K562 (cell line): Measurements from ENCODE around the gene SNW1. TPM values are rescaled to one million over a fixed set of nuclear protein-coding genes. Genes with fewer than 3 reads are reported as not detected.

Experiments used
- AFF4 ChIP-seq: sonication (generic); formaldehyde crosslinking; IDR thresholded peaks from 2 replicates; pipeline ENCODE4 v1.8.0; 2023; ENCODE audit warnings: mild to moderate bottlenecking, missing genetic modification reagents
- DACH1 ChIP-seq: fragments of 450-650 bp; IDR thresholded peaks from 2 replicates; pipeline ENCODE4 v1.6.1; 2018; ENCODE audit not compliant: partially characterized antibody
- DNMT1 ChIP-seq: fragments of 450-650 bp; IDR thresholded peaks from 2 replicates; pipeline ENCODE4 v1.6.1; 2016; ENCODE audit warnings: antibody characterized with exemption, mild to moderate bottlenecking
- GTF2F1 ChIP-seq: IDR thresholded peaks from 2 replicates; pipeline ENCODE4 v1.6.1; 2011; ENCODE audit warnings: low read depth, low read length, improper control_type of control experiment
- HMG20B ChIP-seq: fragments of 250-450 bp; sonication (Bioruptor Pico); IDR thresholded peaks from 2 replicates; pipeline ENCODE4 v1.5.0; 2021; ENCODE audit warnings: mild to moderate bottlenecking
- MAX ChIP-seq: sonication (generic); formaldehyde crosslinking; IDR thresholded peaks from 2 replicates; pipeline ENCODE4 v1.9.0; 2022; ENCODE audit warnings: mild to moderate bottlenecking, missing genetic modification reagents
- POLR2AphosphoS5 ChIP-seq: IDR thresholded peaks from 2 replicates; pipeline ENCODE4 v1.6.1; 2011; ENCODE audit warnings: mild to moderate bottlenecking, low read depth, low read length, moderate library complexity; ENCODE audit not compliant: control insufficient read depth, insufficient read depth
- PYGO2 ChIP-seq: fragments of 450-650 bp; IDR thresholded peaks from 2 replicates; pipeline ENCODE4 v1.6.1; 2016; ENCODE audit warnings: mild to moderate bottlenecking, missing genetic modification characterization, moderate library complexity, missing compliant biosample characterization
- RB1 ChIP-seq: fragments of 450-650 bp; IDR thresholded peaks from 2 replicates; pipeline ENCODE4 v1.6.1; 2017; ENCODE audit warnings: low read depth, mild to moderate bottlenecking
- SLC30A9 ChIP-seq: fragments of 250-450 bp; sonication (Bioruptor Pico); IDR thresholded peaks from 2 replicates; pipeline ENCODE4 v1.8.0; 2022; ENCODE audit warnings: mild to moderate bottlenecking, moderate library complexity
- SMARCC2 ChIP-seq: fragments of 450-650 bp; IDR thresholded peaks from 2 replicates; pipeline ENCODE4 v1.6.1; 2017; ENCODE audit warnings: antibody characterized with exemption, moderate library complexity, mild to moderate bottlenecking, low read depth
- SRSF3 ChIP-seq: fragments of 200-400 bp; formaldehyde crosslinking; IDR thresholded peaks from 2 replicates; pipeline ENCODE4 v1.6.1; 2016; ENCODE audit warnings: mild to moderate bottlenecking, low read length, moderate library complexity; ENCODE audit not compliant: insufficient read depth
- STAT5B ChIP-seq: fragments of 250-450 bp; sonication (Bioruptor Pico); IDR thresholded peaks from 2 replicates; pipeline ENCODE4 v1.8.0; 2021; ENCODE audit warnings: mild to moderate bottlenecking, inconsistent platforms
- TFAP4 ChIP-seq: sonication (generic); formaldehyde crosslinking; IDR thresholded peaks from 2 replicates; pipeline ENCODE4 v1.8.0; 2022; ENCODE audit warnings: missing genetic modification reagents, mild to moderate bottlenecking, moderate library complexity, borderline replicate concordance
- ZBTB11 ChIP-seq, 3 experiments: fragments of 200-800 bp in 1 of 3; fragments of 250-450 bp in 1 of 3; fragments of 450-650 bp in 1 of 3; sonication (Bioruptor Pico) in 1 of 3; sonication (Bioruptor generic) in 1 of 3; formaldehyde crosslinking in 1 of 3; IDR thresholded peaks; 2 replicates each; pipeline versions ENCODE4 v1.6.1 to v1.8.0; 2016 to 2022; ENCODE audit warnings: mild to moderate bottlenecking in 2 of 3, missing genetic modification characterization in 2 of 3, missing compliant biosample characterization in 1 of 3, moderate library complexity in 1 of 3
- ZNF134 ChIP-seq: fragments of 250-450 bp; sonication (Bioruptor Pico); conservative IDR thresholded peaks from 2 replicates; pipeline ENCODE4 v1.4.0; 2020
- ZNF316 ChIP-seq: fragments of 450-650 bp; IDR thresholded peaks from 2 replicates; pipeline ENCODE4 v1.6.1; 2016
- ZNF507 ChIP-seq: conservative IDR thresholded peaks from 2 replicates; pipeline ENCODE4 v1.6.1; 2017; ENCODE audit warnings: missing genetic modification characterization, missing compliant biosample characterization
- ZNF583 ChIP-seq: fragments of 250-450 bp; sonication (Bioruptor Pico); IDR thresholded peaks from 2 replicates; pipeline ENCODE4 v1.4.0; 2020
- ZNF696 ChIP-seq: fragments of 250-450 bp; sonication (Bioruptor Pico); conservative IDR thresholded peaks from 2 replicates; pipeline ENCODE4 v1.4.0; 2020; ENCODE audit warnings: mild to moderate bottlenecking, moderate library complexity
- polyA plus RNA-seq, 8 experiments: library from polyadenylated mRNA; depleted of rRNA in 4 of 8; stranded (reverse) in 5 of 8; unstranded in 3 of 8; fragments of >200 nt; fragmentation: Nextera tagmentation in 2 of 8; fragmentation: Illumina TruSeq in 1 of 8; extraction: Ambion mirVana in 2 of 8; extraction: Trizol in 1 of 8; gene quantifications; 2 replicates each; pipeline versions ENCODE4 v1.2.1 to v1.2.3, GENCODE V29; 2011 to 2014; ENCODE audit warnings: inconsistent platforms in 1 of 8, missing spikeins in 1 of 8
- total RNA-seq, 7 experiments: library from RNA; depleted of rRNA in 6 of 7; stranded (reverse); fragments of >200 nt in 6 of 7; fragmentation: Illumina TruSeq in 2 of 7; extraction: Trizol in 2 of 7; gene quantifications; 2 replicates each; pipeline versions ENCODE4 v1.2.1 to v1.2.3, GENCODE V29; 2011 to 2021; ENCODE audit warnings: low replicate concordance in 1 of 7

Gene SNW1
- total and polyA plus RNA-seq, 9 of the 15 experiments (the other 6 are each of a cell fraction or from before 2014, with no cell fraction given) = 64.4 to 143 (median 98.2) TPM

- TF ChIP-seq ZNF583 (no peak), MAX (CRISPR knock-in tag) (peak; percentile 98), ZNF134 (no peak), STAT5B (CRISPR knock-in tag) (no peak), SLC30A9 (CRISPR knock-in tag) (no peak), GTF2F1 (no peak), DACH1 (peak; percentile 13), ZNF316 (no peak), ZNF696 (CRISPR knock-in tag) (no peak), SRSF3 (no peak), ZBTB11 (CRISPR knock-in tag; IDR thresholded peaks at IDR 0.05) (peak; percentile 29 to 89 (median 35); a peak in 3 of 6 replicates), DNMT1 (no peak), TFAP4 (peak; percentile 83), SMARCC2 (no peak), AFF4 (CRISPR knock-in tag) (0 out of 2 replicates have a peak, but pooled peaks have one; percentile 65), ZNF507 (tag) (no peak), PYGO2 (tag) (no peak), HMG20B (CRISPR knock-in tag) (no peak), RB1 (no peak), POLR2AphosphoS5 (peak; percentile 37; the same call in 1 of the 2 replicates)
Measured at GRCh38 chr14:77799863-77800730, 39.1 kb upstream of the SNW1 start, which contains the start of gene ADCK1 (continued).
